Suprapubic skin (tissue), 4 donors: ENCODE data around the gene RNF38. TPM values are rescaled to one million over a fixed set of nuclear protein-coding genes. Genes with fewer than 3 reads are reported as not detected.

Experiments
- DNase-seq, 2 donors: peaks; one replicate each; pipeline ENCODE4 v3.0.0-alpha.2; 2019; ENCODE audit warnings: low spot score in 2 of 2
- H3K27ac ChIP-seq: fragments of 200-600 bp; sonication (generic); one replicate; pipeline ENCODE4 v1.5.1; 2019
- H3K27me3 ChIP-seq: fragments of 200-600 bp; sonication (generic); one replicate; pipeline ENCODE4 v1.5.1; 2019
- H3K36me3 ChIP-seq: fragments of 200-600 bp; sonication (generic); one replicate; pipeline ENCODE4 v1.5.1; 2019
- H3K4me1 ChIP-seq: fragments of 200-600 bp; sonication (generic); one replicate; pipeline ENCODE4 v1.5.1; 2019
- H3K4me3 ChIP-seq: fragments of 200-600 bp; sonication (generic); one replicate; pipeline ENCODE4 v1.5.1; 2019; ENCODE audit warnings: mild to moderate bottlenecking
- H3K9me3 ChIP-seq: fragments of 200-600 bp; sonication (generic); one replicate; pipeline ENCODE4 v1.5.1; 2019
- CTCF ChIP-seq, 2 donors: fragments of 200-600 bp in 1 of 2; fragments of 450-650 bp in 1 of 2; sonication (generic) in 1 of 2; IDR thresholded peaks; one replicate each; pipeline ENCODE4 v1.5.1; 2016 to 2019; ENCODE audit warnings: antibody characterized with exemption in 2 of 2, mild to moderate bottlenecking in 1 of 2, moderate library complexity in 1 of 2
- EP300 ChIP-seq: sonication (generic); formaldehyde crosslinking; IDR thresholded peaks from one replicate; pipeline ENCODE4 v1.6.1; 2017; ENCODE audit warnings: antibody characterized with exemption
- POLR2A ChIP-seq, 2 donors: fragments of 450-650 bp; IDR thresholded peaks; one replicate each; pipeline ENCODE4 v1.6.1; 2017; ENCODE audit warnings: antibody characterized with exemption in 2 of 2, mild to moderate bottlenecking in 2 of 2, moderate library complexity in 2 of 2
- POLR2AphosphoS5 ChIP-seq, 3 donors: sonication (generic); formaldehyde crosslinking; IDR thresholded peaks; one replicate each; pipeline ENCODE4 v1.6.1; 2017; ENCODE audit warnings: antibody characterized with exemption in 3 of 3
- WGBS: methylation state at CpG from one replicate; pipeline ENCODE4 v1.1.5; 2018; 5-methylcytosine and 5-hydroxymethylcytosine counted together
- total RNA-seq, 4 donors: library from RNA; depleted of rRNA; stranded (reverse); fragments of >200 nt; gene quantifications; one replicate each; pipeline ENCODE4 v1.1.0, GENCODE V29; 2016

Gene RNF38
- total RNA-seq, 4 donors from 2014 or later, result 20.6 to 43.9 (median 28.1) TPM

GRCh38 chr9:36442710-36443109 lies 42.6 kb upstream of the RNF38 start:
- Histone ChIP-seq H3K9me3 (no peaks in the 10 kb centered on the region), H3K36me3 (no peaks in the 10 kb centered on the region), H3K4me3 (no peak overlapping the region), H3K27ac (no peak overlapping the region), H3K4me1 (peaks cover 6% of the 10 kb centered on the region), H3K27me3 (no peaks in the 10 kb centered on the region)
- 92% methylated on average over 6 of the region's 6 CpGs for WGBS
- DNase-seq, result no peak
- TF ChIP-seq POLR2AphosphoS5 (IDR thresholded peaks at IDR 0.05) (no peak), CTCF (IDR thresholded peaks at IDR 0.05) (no peak), EP300 (no peak), POLR2A (IDR thresholded peaks at IDR 0.05) (no peak)

- Histone ChIP-seq H3K4me3 (no peak overlapping the region), H3K9me3 (no peaks in the 10 kb centered on the region), H3K36me3 (no peaks in the 10 kb centered on the region), H3K27ac (no peak overlapping the region), H3K27me3 (no peaks in the 10 kb centered on the region), H3K4me1 (peaks cover 6% of the 10 kb centered on the region)
- DNase-seq, result no peak
- no peak for TF ChIP-seq CTCF (IDR thresholded peaks at IDR 0.05)
- no peak for TF ChIP-seq POLR2A (IDR thresholded peaks at IDR 0.05)
- WGBS, result 26% methylated on average over 2 of the region's 2 CpGs
Measured at GRCh38 chr9:36441966-36442365, 41.9 kb upstream of the RNF38 start.

- Histone ChIP-seq H3K27me3 (no peaks in the 10 kb centered on the region), H3K4me3 (no peak overlapping the region), H3K4me1 (peaks cover 4% of the 10 kb centered on the region), H3K27ac (no peak overlapping the region), H3K9me3 (no peaks in the 10 kb centered on the region), H3K36me3 (no peaks in the 10 kb centered on the region)
- no peak for DNase-seq
- TF ChIP-seq CTCF (IDR thresholded peaks at IDR 0.05) (no peak), POLR2A (IDR thresholded peaks at IDR 0.05) (no peak)
- WGBS, result 87% methylated on average over 3 of the region's 3 CpGs
Measured at GRCh38 chr9:36438536-36439236, 38.6 kb upstream of the RNF38 start.

GRCh38 chr9:36437790-36438189 lies 37.7 kb upstream of the RNF38 start:
- WGBS, result 75% methylated on average over 3 of the region's 3 CpGs

GRCh38 chr9:36436909-36437308 lies 36.8 kb upstream of the RNF38 start:
- DNase-seq, result no peak
- Histone ChIP-seq H3K9me3 (no peaks in the 10 kb centered on the region), H3K36me3 (no peaks in the 10 kb centered on the region), H3K4me3 (no peak overlapping the region), H3K27ac (no peak overlapping the region), H3K27me3 (no peaks in the 10 kb centered on the region), H3K4me1 (no peaks in the 10 kb centered on the region)
- 61% methylated on average over 2 of the region's 2 CpGs for WGBS
- TF ChIP-seq POLR2A (IDR thresholded peaks at IDR 0.05) (no peak), POLR2AphosphoS5 (IDR thresholded peaks at IDR 0.05) (no peak), CTCF (IDR thresholded peaks at IDR 0.05) (no peak)

More at GRCh38 chr9:36437790-36438189, 37.7 kb upstream of the RNF38 start:
- DNase-seq, result no peak
- no peaks in the 10 kb centered on the region for H3K36me3 ChIP-seq
- TF ChIP-seq POLR2A (IDR thresholded peaks at IDR 0.05) (no peak), POLR2AphosphoS5 (IDR thresholded peaks at IDR 0.05) (no peak), EP300 (no peak), CTCF (IDR thresholded peaks at IDR 0.05) (no peak)
- H3K9me3 ChIP-seq, result no peaks in the 10 kb centered on the region
- H3K27me3 ChIP-seq, result no peaks in the 10 kb centered on the region
- H3K27ac ChIP-seq, result no peak overlapping the region
- H3K4me3 ChIP-seq, result no peak overlapping the region
- H3K4me1 ChIP-seq, result no peaks in the 10 kb centered on the region
